ENCODE data around the gene SERP1. TPM values are rescaled to one million over a fixed set of nuclear protein-coding genes. Genes with fewer than 3 reads are reported as not detected.

The SERP1 gene
- total RNA-seq, 1 experiment from 2014 or later, result 227 TPM

DNA sequence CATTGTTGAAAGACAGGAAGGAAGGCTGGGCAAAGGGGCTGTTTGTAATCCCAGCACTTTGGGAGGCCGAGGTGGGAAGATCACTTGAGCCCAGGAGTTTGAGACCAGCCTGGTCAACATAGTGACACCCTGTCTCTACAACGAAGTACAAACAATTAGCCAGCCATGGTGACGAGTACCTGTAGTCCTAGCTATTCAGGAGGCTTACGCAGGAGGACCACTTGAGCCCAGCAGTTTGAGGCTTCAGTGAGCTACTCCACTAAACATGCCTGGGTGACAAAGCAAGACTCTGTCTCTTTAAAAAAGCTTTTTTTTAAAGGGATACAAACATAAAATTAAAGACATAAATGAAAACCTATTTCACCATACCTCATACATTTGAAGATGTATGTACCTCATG is 11.1 kb downstream of the SERP1 start:
- H3K27me3 Mint-ChIP-seq (ENCODE audit: insufficient read depth, unreplicated experiment), result no peaks in the 10 kb centered on the region
- TF ChIP-seq, protein P1, sequence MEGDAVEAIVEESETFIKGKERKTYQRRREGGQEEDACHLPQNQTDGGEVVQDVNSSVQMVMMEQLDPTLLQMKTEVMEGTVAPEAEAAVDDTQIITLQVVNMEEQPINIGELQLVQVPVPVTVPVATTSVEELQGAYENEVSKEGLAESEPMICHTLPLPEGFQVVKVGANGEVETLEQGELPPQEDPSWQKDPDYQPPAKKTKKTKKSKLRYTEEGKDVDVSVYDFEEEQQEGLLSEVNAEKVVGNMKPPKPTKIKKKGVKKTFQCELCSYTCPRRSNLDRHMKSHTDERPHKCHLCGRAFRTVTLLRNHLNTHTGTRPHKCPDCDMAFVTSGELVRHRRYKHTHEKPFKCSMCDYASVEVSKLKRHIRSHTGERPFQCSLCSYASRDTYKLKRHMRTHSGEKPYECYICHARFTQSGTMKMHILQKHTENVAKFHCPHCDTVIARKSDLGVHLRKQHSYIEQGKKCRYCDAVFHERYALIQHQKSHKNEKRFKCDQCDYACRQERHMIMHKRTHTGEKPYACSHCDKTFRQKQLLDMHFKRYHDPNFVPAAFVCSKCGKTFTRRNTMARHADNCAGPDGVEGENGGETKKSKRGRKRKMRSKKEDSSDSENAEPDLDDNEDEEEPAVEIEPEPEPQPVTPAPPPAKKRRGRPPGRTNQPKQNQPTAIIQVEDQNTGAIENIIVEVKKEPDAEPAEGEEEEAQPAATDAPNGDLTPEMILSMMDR (IDR thresholded peaks at IDR 0.05; ENCODE audit: unreplicated experiment), result no peak
- no peaks in the 10 kb centered on the region for H3K4me1 Mint-ChIP-seq (ENCODE audit: insufficient read depth, unreplicated experiment)
- no peak for DNase-seq (ENCODE audit: unreplicated experiment)
- H3K4me3 Mint-ChIP-seq (ENCODE audit: unreplicated experiment), result no peak overlapping the region
- no TSS peak for BruUV-seq (replicated peaks)
- H3K27ac Mint-ChIP-seq (ENCODE audit: low read depth, unreplicated experiment), result no peak overlapping the region
- CTCF ChIA-PET, result interaction anchor here (0.6 kb wide), 2 partner anchors 252 to 608 kb away, joined by 3 read pairs; no protein-coding TSS in a partner anchor
- no peaks in the 10 kb centered on the region for H3K9me3 Mint-ChIP-seq (ENCODE audit: unreplicated experiment)
- intact Hi-C loops (cut with micrococcal nuclease), result no loop called here
- H3K36me3 Mint-ChIP-seq (ENCODE audit: insufficient read depth, unreplicated experiment), result no peaks in the 10 kb centered on the region
- POLR2A ChIA-PET, result interaction anchor here (0.7 to 1.0 kb wide), 2 partner anchors 10 to 163 kb away, joined by 4 read pairs; partner anchors contain the start of gene SERP1

GRCh38 chr3:150531775-150532174 is 14.5 kb downstream of the SERP1 start:
- H3K36me3 Mint-ChIP-seq (ENCODE audit: insufficient read depth, unreplicated experiment), result no peaks in the 10 kb centered on the region
- intact Hi-C loops (cut with micrococcal nuclease), result no loop called here
- no peaks in the 10 kb centered on the region for H3K27me3 Mint-ChIP-seq (ENCODE audit: insufficient read depth, unreplicated experiment)
- no TSS peak for BruUV-seq (replicated peaks)
- DNase-seq (ENCODE audit: unreplicated experiment), result no peak
- H3K27ac Mint-ChIP-seq (ENCODE audit: low read depth, unreplicated experiment), result no peak overlapping the region
- ChIA-PET CTCF (no interaction called here), POLR2A (interaction anchor here (0.6 kb wide), 1 partner anchor 190 kb away, joined by 3 read pairs; no protein-coding TSS in a partner anchor)
- no peak overlapping the region for H3K4me3 Mint-ChIP-seq (ENCODE audit: unreplicated experiment)
- TF ChIP-seq, protein P1 (IDR thresholded peaks at IDR 0.05; ENCODE audit: unreplicated experiment), result no peak
- H3K4me1 Mint-ChIP-seq (ENCODE audit: insufficient read depth, unreplicated experiment), result no peaks in the 10 kb centered on the region
- no peaks in the 10 kb centered on the region for H3K9me3 Mint-ChIP-seq (ENCODE audit: unreplicated experiment)

GRCh38 chr3:150528354-150528797 is 17.9 kb downstream of the SERP1 start:
- POLR2A ChIA-PET, result interaction anchor here (0.7 to 2.8 kb wide), 2 partner anchors 17 to 1744 kb away, joined by 3 to 12 read pairs; partner anchors contain the start of genes EIF2A and SERP1
- Mint-ChIP-seq H3K9me3 (ENCODE audit: unreplicated experiment) (no peaks in the 10 kb centered on the region), H3K4me3 (ENCODE audit: unreplicated experiment) (no peak overlapping the region), H3K27ac (ENCODE audit: low read depth, unreplicated experiment) (no peak overlapping the region), H3K27me3 (ENCODE audit: insufficient read depth, unreplicated experiment) (no peaks in the 10 kb centered on the region), H3K4me1 (ENCODE audit: insufficient read depth, unreplicated experiment) (no peaks in the 10 kb centered on the region), H3K36me3 (ENCODE audit: insufficient read depth, unreplicated experiment) (no peaks in the 10 kb centered on the region)
- intact Hi-C loops (cut with micrococcal nuclease), result loop anchor here (1.0 to 5.0 kb wide), 2 partner anchors 337 to 619 kb away; no protein-coding TSS in a partner anchor
- TF ChIP-seq, protein P1 (IDR thresholded peaks at IDR 0.05; ENCODE audit: unreplicated experiment), result peak; percentile 41
- CTCF ChIA-PET, result interaction anchor here (0.8 to 1.5 kb wide), 5 partner anchors 10 to 194 kb away, joined by 3 to 6 read pairs (median 3); no protein-coding TSS in a partner anchor
- DNase-seq (ENCODE audit: unreplicated experiment), result peak; percentile 31
- BruUV-seq (replicated peaks), result no TSS peak

- ChIA-PET POLR2A (interaction anchor here (2.8 kb wide), 1 partner anchor 17 kb away, joined by 12 read pairs; the partner anchor contains the start of genes EIF2A and SERP1), CTCF (interaction anchor here (0.8 to 1.5 kb wide), 7 partner anchors 10 to 236 kb away, joined by 3 to 6 read pairs (median 4); no protein-coding TSS in a partner anchor)
- Mint-ChIP-seq H3K4me1 (ENCODE audit: insufficient read depth, unreplicated experiment) (no peaks in the 10 kb centered on the region), H3K4me3 (ENCODE audit: unreplicated experiment) (no peak overlapping the region), H3K27ac (ENCODE audit: low read depth, unreplicated experiment) (no peak overlapping the region), H3K27me3 (ENCODE audit: insufficient read depth, unreplicated experiment) (no peaks in the 10 kb centered on the region), H3K9me3 (ENCODE audit: unreplicated experiment) (no peaks in the 10 kb centered on the region), H3K36me3 (ENCODE audit: insufficient read depth, unreplicated experiment) (no peaks in the 10 kb centered on the region)
- TF ChIP-seq, protein P1 (IDR thresholded peaks at IDR 0.05; ENCODE audit: unreplicated experiment), result no peak
- BruUV-seq (replicated peaks), result no TSS peak
- no peak for DNase-seq (ENCODE audit: unreplicated experiment)
- intact Hi-C loops (cut with micrococcal nuclease), result loop anchor here (1.0 to 5.0 kb wide), 2 partner anchors 338 to 620 kb away; no protein-coding TSS in a partner anchor
Observed at GRCh38 chr3:150527464-150528255, 18.6 kb downstream of the SERP1 start.
